ENCODE data around the gene PPP6R2. TPM values are rescaled to one million over a fixed set of nuclear protein-coding genes. Genes with fewer than 3 reads are reported as not detected.
A peak's percentile ranks its signal among the peaks of the same experiment; 100 is the strongest.

The PPP6R2 gene
- total and polyA plus RNA-seq, 9 of the 15 experiments (the other 6 are each of a cell fraction or from before 2014, with no cell fraction given), result 0.32 to 39.8 (median 21.4) TPM

DNA sequence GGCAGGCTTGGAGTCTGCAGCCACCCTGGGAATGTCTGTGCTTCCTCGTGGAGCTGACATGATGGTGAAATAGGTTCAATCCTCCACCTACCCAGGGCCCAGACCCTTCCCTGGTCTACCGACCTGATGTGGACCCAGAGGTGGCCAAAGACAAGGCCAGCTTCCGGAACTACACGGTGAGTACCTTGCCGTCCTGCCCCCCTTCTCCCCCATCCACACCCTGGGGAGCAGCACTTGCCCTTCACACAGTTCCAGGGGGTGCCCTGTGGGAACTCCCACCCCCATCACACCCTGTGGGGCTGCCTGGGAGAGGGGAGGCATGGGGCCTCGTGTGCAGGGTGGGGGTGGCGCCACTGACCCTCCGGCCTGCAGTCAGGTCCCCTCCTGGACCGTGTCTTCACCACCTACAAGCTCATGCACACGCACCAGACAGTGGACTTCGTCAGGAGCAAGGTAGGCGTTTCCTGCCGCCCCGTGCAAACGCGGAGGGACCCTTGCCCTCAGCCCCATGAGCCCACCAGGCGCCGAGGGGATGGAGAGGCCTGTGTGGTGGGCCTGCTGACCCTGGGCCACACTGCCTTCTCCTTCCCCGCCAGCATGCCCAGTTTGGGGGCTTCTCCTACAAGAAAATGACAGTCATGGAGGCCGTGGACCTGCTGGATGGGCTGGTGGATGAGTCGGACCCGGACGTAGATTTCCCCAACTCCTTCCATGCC lies 144.3 kb downstream of the PPP6R2 start:
- H3K79me2 ChIP-seq (ENCODE audit: control insufficient read depth, insufficient read depth, low read length), result no peaks in the 10 kb centered on the region
- H3K9me1 ChIP-seq (ENCODE audit: control insufficient read depth, insufficient read depth, low read length), result no peaks in the 10 kb centered on the region
- no peak for TF ChIP-seq ZNF212 (CRISPR knock-in tag; IDR thresholded peaks at IDR 0.05)
- BruUV-seq (replicated peaks), result no TSS peak
- DNase-seq (ENCODE audit: extremely low read depth in 1 of 4, low spot score in 3 of 4) (no peak), FAIRE-seq (no peak), ATAC-seq (no peak)
- H3K4me1 ChIP-seq (replicated peaks in 1 of 2; ENCODE audit: control insufficient read depth in 2 of 2, insufficient read depth in 2 of 2, low read length in 2 of 2), result peaks cover 4 to 52% of the 10 kb centered on the region in 2 experiments; a peak in 3 of 5 replicates
- peak overlapping the region in 1 of 2 experiments; percentile 52; a peak in 1 of 4 replicates for H3K9ac ChIP-seq (ENCODE audit: insufficient read depth in 1 of 2, low read depth in 2 of 2, low read length in 2 of 2)
- no peak overlapping the region for H3K4me3 ChIP-seq
- H3K27me3 ChIP-seq (ENCODE audit: control insufficient read depth in 2 of 2, insufficient read depth in 2 of 2, low read length in 2 of 2), result no peaks in the 10 kb centered on the region
- H3K27ac ChIP-seq (ENCODE audit: extremely low read depth, low read depth, low read length), result no peak overlapping the region
- H3K36me3 ChIP-seq (ENCODE audit: control insufficient read depth, insufficient read depth, low read length), result no peaks in the 10 kb centered on the region
- CTCF ChIA-PET (ENCODE audit: low intra/inter-chr PET ratio), result no interaction called here
- H3K4me2 ChIP-seq (ENCODE audit: insufficient read depth, low read length), result no peak overlapping the region
- H4K20me1 ChIP-seq (replicated peaks; ENCODE audit: control insufficient read depth, insufficient read depth, low read length), result no peaks in the 10 kb centered on the region
- in situ Hi-C loops (cut with MboI) (no loop called here), intact Hi-C loops (cut with micrococcal nuclease) (no loop called here)
- 56% methylated on average over 10 of the region's 23 CpGs for WGBS (ENCODE audit: insufficient coverage, low coverage, missing lambda C conversion rate)
- H3K9me3 ChIP-seq (replicated peaks; ENCODE audit: control insufficient read depth, insufficient read depth, low read depth, low read length), result no peaks in the 10 kb centered on the region
- 0 out of 2 replicates have a peak overlapping the region, but pooled peaks have one; percentile 55 for H2AFZ ChIP-seq (ENCODE audit: low read depth, low read length)
- POLR2A ChIA-PET, result interaction anchor here (1.5 kb wide), 1 partner anchor 10 kb away, joined by 6 read pairs; no protein-coding TSS in a partner anchor

DNA sequence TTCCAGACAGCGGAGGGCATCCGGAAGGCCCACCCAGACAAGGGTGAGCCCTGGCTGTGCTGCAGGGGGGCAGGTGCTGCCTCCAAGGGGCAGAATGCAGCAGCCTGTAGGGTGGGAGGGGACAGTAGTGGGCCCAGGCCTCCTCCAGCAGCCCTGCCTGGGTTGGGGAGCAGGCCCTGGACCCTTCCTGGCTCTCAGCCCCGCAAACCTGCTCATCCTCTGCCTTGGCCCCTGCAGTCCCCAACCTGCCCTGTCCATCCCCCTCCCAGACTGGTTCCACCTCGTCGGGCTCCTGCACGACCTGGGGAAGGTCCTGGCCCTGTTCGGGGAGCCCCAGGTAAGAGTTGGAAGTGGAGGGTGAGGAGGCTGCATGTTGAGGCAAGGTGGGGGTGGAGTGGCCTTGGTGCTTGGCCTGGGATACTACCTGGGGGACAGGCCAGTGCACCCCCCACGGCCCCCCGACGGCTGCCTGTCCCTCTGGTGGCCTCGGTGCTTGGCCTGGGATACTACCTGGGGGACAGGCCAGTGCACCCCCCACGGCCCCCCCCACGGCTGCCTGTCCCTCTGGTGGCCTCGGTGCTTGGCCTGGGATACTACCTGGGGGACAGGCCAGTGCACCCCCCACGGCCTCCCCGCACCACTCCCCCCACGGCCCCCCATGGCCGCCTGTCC lies 145.0 kb downstream of the PPP6R2 start:
- FAIRE-seq (no peak), DNase-seq (ENCODE audit: extremely low read depth in 1 of 4, low spot score in 3 of 4) (no peak), ATAC-seq (no peak)
- Histone ChIP-seq H3K27me3 (ENCODE audit: control insufficient read depth in 2 of 2, insufficient read depth in 2 of 2, low read length in 2 of 2) (no peaks in the 10 kb centered on the region), H3K4me2 (ENCODE audit: insufficient read depth, low read length) (no peak overlapping the region), H2AFZ (ENCODE audit: low read depth, low read length) (no peak overlapping the region), H3K27ac (ENCODE audit: extremely low read depth, low read depth, low read length) (no peak overlapping the region), H3K4me1 (replicated peaks in 1 of 2; ENCODE audit: control insufficient read depth in 2 of 2, insufficient read depth in 2 of 2, low read length in 2 of 2) (peaks cover 4 to 46% of the 10 kb centered on the region in 2 experiments; a peak in 3 of 5 replicates), H4K20me1 (replicated peaks; ENCODE audit: control insufficient read depth, insufficient read depth, low read length) (no peaks in the 10 kb centered on the region), H3K4me3 (no peak overlapping the region), H3K9ac (ENCODE audit: insufficient read depth in 1 of 2, low read depth in 2 of 2, low read length in 2 of 2) (no peak overlapping the region), H3K9me1 (ENCODE audit: control insufficient read depth, insufficient read depth, low read length) (no peaks in the 10 kb centered on the region), H3K79me2 (ENCODE audit: control insufficient read depth, insufficient read depth, low read length) (no peaks in the 10 kb centered on the region), H3K9me3 (replicated peaks; ENCODE audit: control insufficient read depth, insufficient read depth, low read depth, low read length) (no peaks in the 10 kb centered on the region), H3K36me3 (ENCODE audit: control insufficient read depth, insufficient read depth, low read length) (no peaks in the 10 kb centered on the region)
- BruUV-seq (replicated peaks), result no TSS peak
- ChIA-PET CTCF (ENCODE audit: low intra/inter-chr PET ratio) (no interaction called here), POLR2A (no interaction called here)
- 52% methylated on average over 4 of the region's 18 CpGs for WGBS (ENCODE audit: insufficient coverage, low coverage, missing lambda C conversion rate)
- in situ Hi-C loops (cut with MboI), result no loop called here
- intact Hi-C loops (cut with micrococcal nuclease), result no loop called here
- TF ChIP-seq PCBP2 (IDR thresholded peaks at IDR 0.05; ENCODE audit: low read depth, low read length, poor library complexity, severe bottlenecking) (no peak), E2F3 (CRISPR knock-in tag; IDR thresholded peaks at IDR 0.05) (no peak), ARHGAP35 (IDR thresholded peaks at IDR 0.05; ENCODE audit: partially characterized antibody) (no peak), TCF3 (CRISPR knock-in tag; IDR thresholded peaks at IDR 0.05) (no peak), ZEB2 (IDR thresholded peaks at IDR 0.05) (no peak), NEUROD1 (IDR thresholded peaks at IDR 0.05; ENCODE audit: borderline replicate concordance, low read depth, low read length, partially characterized antibody) (no peak), POU5F1 (IDR thresholded peaks at IDR 0.05; ENCODE audit: borderline replicate concordance, low read depth, low read length, partially characterized antibody) (no peak)
- TF ChIP-seq, protein P1, sequence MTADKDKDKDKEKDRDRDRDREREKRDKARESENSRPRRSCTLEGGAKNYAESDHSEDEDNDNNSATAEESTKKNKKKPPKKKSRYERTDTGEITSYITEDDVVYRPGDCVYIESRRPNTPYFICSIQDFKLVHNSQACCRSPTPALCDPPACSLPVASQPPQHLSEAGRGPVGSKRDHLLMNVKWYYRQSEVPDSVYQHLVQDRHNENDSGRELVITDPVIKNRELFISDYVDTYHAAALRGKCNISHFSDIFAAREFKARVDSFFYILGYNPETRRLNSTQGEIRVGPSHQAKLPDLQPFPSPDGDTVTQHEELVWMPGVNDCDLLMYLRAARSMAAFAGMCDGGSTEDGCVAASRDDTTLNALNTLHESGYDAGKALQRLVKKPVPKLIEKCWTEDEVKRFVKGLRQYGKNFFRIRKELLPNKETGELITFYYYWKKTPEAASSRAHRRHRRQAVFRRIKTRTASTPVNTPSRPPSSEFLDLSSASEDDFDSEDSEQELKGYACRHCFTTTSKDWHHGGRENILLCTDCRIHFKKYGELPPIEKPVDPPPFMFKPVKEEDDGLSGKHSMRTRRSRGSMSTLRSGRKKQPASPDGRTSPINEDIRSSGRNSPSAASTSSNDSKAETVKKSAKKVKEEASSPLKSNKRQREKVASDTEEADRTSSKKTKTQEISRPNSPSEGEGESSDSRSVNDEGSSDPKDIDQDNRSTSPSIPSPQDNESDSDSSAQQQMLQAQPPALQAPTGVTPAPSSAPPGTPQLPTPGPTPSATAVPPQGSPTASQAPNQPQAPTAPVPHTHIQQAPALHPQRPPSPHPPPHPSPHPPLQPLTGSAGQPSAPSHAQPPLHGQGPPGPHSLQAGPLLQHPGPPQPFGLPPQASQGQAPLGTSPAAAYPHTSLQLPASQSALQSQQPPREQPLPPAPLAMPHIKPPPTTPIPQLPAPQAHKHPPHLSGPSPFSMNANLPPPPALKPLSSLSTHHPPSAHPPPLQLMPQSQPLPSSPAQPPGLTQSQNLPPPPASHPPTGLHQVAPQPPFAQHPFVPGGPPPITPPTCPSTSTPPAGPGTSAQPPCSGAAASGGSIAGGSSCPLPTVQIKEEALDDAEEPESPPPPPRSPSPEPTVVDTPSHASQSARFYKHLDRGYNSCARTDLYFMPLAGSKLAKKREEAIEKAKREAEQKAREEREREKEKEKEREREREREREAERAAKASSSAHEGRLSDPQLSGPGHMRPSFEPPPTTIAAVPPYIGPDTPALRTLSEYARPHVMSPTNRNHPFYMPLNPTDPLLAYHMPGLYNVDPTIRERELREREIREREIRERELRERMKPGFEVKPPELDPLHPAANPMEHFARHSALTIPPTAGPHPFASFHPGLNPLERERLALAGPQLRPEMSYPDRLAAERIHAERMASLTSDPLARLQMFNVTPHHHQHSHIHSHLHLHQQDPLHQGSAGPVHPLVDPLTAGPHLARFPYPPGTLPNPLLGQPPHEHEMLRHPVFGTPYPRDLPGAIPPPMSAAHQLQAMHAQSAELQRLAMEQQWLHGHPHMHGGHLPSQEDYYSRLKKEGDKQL (CRISPR knock-in tag; IDR thresholded peaks at IDR 0.05; ENCODE audit: borderline replicate concordance), result no peak
